ENCODE results near the gene CACNA1G. TPM values are rescaled to one million over a fixed set of nuclear protein-coding genes. Genes with fewer than 3 reads are reported as not detected.

Gene CACNA1G
- total RNA-seq, 1 donor from 2014 or later, result 0.07 TPM

- CTCF ChIA-PET, result no interaction called here
- Mint-ChIP-seq H3K4me1 (peaks cover 6% of the 10 kb centered on the region), H3K4me3 (no peak overlapping the region), H3K27ac (no peak overlapping the region), H3K9me3 (no peaks in the 10 kb centered on the region), H3K36me3 (ENCODE audit: low read depth) (no peaks in the 10 kb centered on the region), H3K27me3 (peaks cover 54% of the 10 kb centered on the region)
- ATAC-seq (ENCODE audit: low read depth) (no peak), DNase-seq (no peak)
- TF ChIP-seq CTCF (IDR thresholded peaks at IDR 0.05), result no peak
- POLR2A ChIA-PET, result no interaction called here
- intact Hi-C loops (cut with micrococcal nuclease), result no loop called here
Observed at GRCh38 chr17:50570032-50570431, 9.5 kb downstream of the CACNA1G start.

GRCh38 chr17:50570528-50570927 lies 10.0 kb downstream of the CACNA1G start:
- peaks cover 52% of the 10 kb centered on the region for H3K27me3 Mint-ChIP-seq
- no peaks in the 10 kb centered on the region for H3K9me3 Mint-ChIP-seq

GRCh38 chr17:50571681-50572080 lies 11.2 kb downstream of the CACNA1G start:
- no peak for ATAC-seq (ENCODE audit: low read depth)
- Mint-ChIP-seq H3K27me3 (peaks cover 41% of the 10 kb centered on the region), H3K4me3 (no peak overlapping the region), H3K27ac (no peak overlapping the region), H3K4me1 (no peaks in the 10 kb centered on the region), H3K9me3 (no peaks in the 10 kb centered on the region), H3K36me3 (ENCODE audit: low read depth) (no peaks in the 10 kb centered on the region)
- no peak for DNase-seq
- intact Hi-C loops (cut with micrococcal nuclease), result no loop called here
- ChIA-PET CTCF (no interaction called here), POLR2A (no interaction called here)
- no peak for TF ChIP-seq CTCF (IDR thresholded peaks at IDR 0.05)

More at GRCh38 chr17:50570528-50570927, 10.0 kb downstream of the CACNA1G start:
- no peak for TF ChIP-seq CTCF (IDR thresholded peaks at IDR 0.05)
- H3K27ac Mint-ChIP-seq, result no peak overlapping the region
- H3K4me1 Mint-ChIP-seq, result peaks cover 3% of the 10 kb centered on the region
- H3K36me3 Mint-ChIP-seq (ENCODE audit: low read depth), result no peaks in the 10 kb centered on the region
- ChIA-PET CTCF (no interaction called here), POLR2A (no interaction called here)
- intact Hi-C loops (cut with micrococcal nuclease), result no loop called here
- ATAC-seq (ENCODE audit: low read depth), result no peak
- no peak for DNase-seq
- no peak overlapping the region for H3K4me3 Mint-ChIP-seq

- no peaks in the 10 kb centered on the region for H3K36me3 Mint-ChIP-seq (ENCODE audit: low read depth)
- ChIA-PET CTCF (no interaction called here), POLR2A (no interaction called here)
- no peak for TF ChIP-seq CTCF (IDR thresholded peaks at IDR 0.05)
- ATAC-seq (ENCODE audit: low read depth) (no peak), DNase-seq (no peak)
- H3K27me3 Mint-ChIP-seq, result peaks cover 37% of the 10 kb centered on the region
- no peak overlapping the region for H3K27ac Mint-ChIP-seq
- H3K4me1 Mint-ChIP-seq, result no peaks in the 10 kb centered on the region
- intact Hi-C loops (cut with micrococcal nuclease), result no loop called here
- no peak overlapping the region for H3K4me3 Mint-ChIP-seq
- no peaks in the 10 kb centered on the region for H3K9me3 Mint-ChIP-seq
Observed at GRCh38 chr17:50572541-50572940, 12.0 kb downstream of the CACNA1G start.

GRCh38 chr17:50573866-50574611 lies 13.5 kb downstream of the CACNA1G start:
- H3K27me3 Mint-ChIP-seq, result peaks cover 39% of the 10 kb centered on the region
- POLR2A ChIA-PET, result interaction anchor here (1.1 kb wide), 1 partner anchor 11 kb away, joined by 5 read pairs; no protein-coding TSS in a partner anchor
- intact Hi-C loops (cut with micrococcal nuclease), result no loop called here
- DNase-seq, result no peak
- no peaks in the 10 kb centered on the region for H3K4me1 Mint-ChIP-seq
- CTCF ChIA-PET, result no interaction called here
- H3K4me3 Mint-ChIP-seq, result no peak overlapping the region
- H3K27ac Mint-ChIP-seq, result no peak overlapping the region
- no peak for ATAC-seq (ENCODE audit: low read depth)
- no peak for TF ChIP-seq CTCF (IDR thresholded peaks at IDR 0.05)
- no peaks in the 10 kb centered on the region for H3K9me3 Mint-ChIP-seq
- no peaks in the 10 kb centered on the region for H3K36me3 Mint-ChIP-seq (ENCODE audit: low read depth)

Data from activated B cell treated with CpG ODN at 0.5 μM for 24 hours (primary cell).